Left lung (tissue), 10 donors: ENCODE measurements around the gene MED16. TPM values are rescaled to one million over a fixed set of nuclear protein-coding genes. Genes with fewer than 3 reads are reported as not detected.

ENCODE experiments used
- ATAC-seq: fragments of 200-7000 bp; cut with Tn5 transposase; one replicate; pipeline ENCODE4 v1.9.1; 2020; ENCODE audit warnings: moderate library complexity
- DNase-seq, 4 donors: peaks; one replicate each; pipeline ENCODE4 v3.0.0-alpha.2; 2013 to 2020
- H3K27ac ChIP-seq, 2 donors: fragments of 200-600 bp; sonication (generic) in 1 of 2; one replicate each; pipeline versions ENCODE4 v1.5.0 to v1.8.0; 2020 to 2021
- H3K27me3 ChIP-seq, 2 donors: fragments of 200-600 bp; sonication (generic) in 1 of 2; one replicate each; pipeline versions ENCODE4 v1.5.0 to v1.8.0; 2020 to 2021
- H3K36me3 ChIP-seq, 2 donors: fragments of 200-600 bp; sonication (generic) in 1 of 2; one replicate each; pipeline versions ENCODE4 v1.5.0 to v1.8.0; 2020 to 2021
- H3K4me1 ChIP-seq, 2 donors: fragments of 200-600 bp; one replicate each; pipeline ENCODE4 v1.8.0; 2021
- H3K4me3 ChIP-seq, 2 donors: fragments of 200-600 bp; sonication (generic) in 1 of 2; one replicate each; pipeline versions ENCODE4 v1.5.0 to v1.8.0; 2020 to 2021; ENCODE audit warnings: mild to moderate bottlenecking in 1 of 2
- H3K9me3 ChIP-seq, 2 donors: fragments of 200-600 bp; sonication (generic) in 1 of 2; one replicate each; pipeline versions ENCODE4 v1.5.0 to v1.8.0; 2020 to 2021
- CTCF ChIP-seq, 2 donors: fragments of 200-600 bp; sonication (generic) in 1 of 2; IDR thresholded peaks; one replicate each; pipeline versions ENCODE4 v1.5.0 to v1.8.0; 2021; ENCODE audit warnings: antibody characterized with exemption in 2 of 2
- intact Hi-C, 2 donors: fragments of 100-400 bp; cut with DNase I; formaldehyde crosslinking; loops; one replicate each; pipeline versions ENCODE4 v1.11.2 to v1.14.2; 2022
- polyA plus RNA-seq, 6 donors: library from polyadenylated mRNA; unstranded; fragments of 120-200 nt; gene quantifications; one replicate each; pipeline ENCODE4 v1.2.1, GENCODE V29; 2013; ENCODE audit not compliant: insufficient read length in 6 of 6
- total RNA-seq, 2 donors: library from RNA; stranded (reverse); fragmentation: NEBNext Ultra II Directional; extraction: Animal tissue kit (Norgen Biotek cat#: 25700); gene quantifications; one replicate each; pipeline ENCODE4 v1.2.1, GENCODE V29; 2021
- donor health status: DM: no; HTN: yes; CAD: no.
- donor health status: DM: no; HTN: no; CAD: no.

Gene MED16
- total and polyA plus RNA-seq, 8 donors: 42.4 to 61.7 (median 53.0) TPM

DNA sequence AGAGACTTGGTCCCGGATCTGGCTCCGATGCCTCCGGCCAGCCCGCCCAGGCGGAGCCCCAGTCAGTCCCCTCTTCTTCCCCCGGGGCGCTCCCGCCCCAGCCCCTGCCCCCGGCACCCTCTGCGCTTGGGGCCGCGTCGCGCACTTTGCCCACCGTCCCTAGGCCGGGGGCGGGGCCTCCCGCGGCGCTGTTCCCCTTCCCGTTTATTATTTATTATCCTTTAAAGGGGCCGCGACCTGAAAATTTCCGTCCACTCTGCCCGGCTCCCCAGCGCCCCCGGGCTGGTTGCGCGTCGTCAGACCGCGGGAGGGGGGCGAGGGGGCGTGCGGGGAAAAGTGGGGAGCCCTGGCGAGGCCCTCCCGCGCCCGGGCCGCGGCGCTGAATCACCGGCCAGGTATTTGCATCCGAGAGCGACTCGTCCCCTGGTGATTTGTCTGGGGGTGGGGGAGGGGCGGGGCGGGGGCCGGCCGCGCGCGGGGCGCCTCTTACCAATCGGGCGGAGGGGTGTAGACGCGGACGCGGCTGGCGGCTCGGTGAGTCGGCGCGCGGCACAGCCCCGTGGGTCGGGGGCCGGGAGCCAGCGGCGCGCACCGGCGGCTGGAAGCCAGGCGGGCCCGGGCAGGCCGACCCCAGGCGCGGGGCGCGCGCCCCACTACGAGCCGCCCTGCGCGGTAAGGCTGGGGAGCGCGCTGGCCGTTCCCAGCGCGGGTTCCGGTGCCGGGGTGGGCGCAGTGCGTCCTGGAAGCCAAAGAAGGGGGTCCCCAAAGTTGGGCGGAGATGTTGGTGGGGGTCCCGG, 32.7 kb upstream of the MED16 start, which contains the start of gene ARID3A:
TSS of gene ARID3A (plus strand) at position 510 of the 797 bp plus-strand sequence. CDS start 3,494 bp downstream, outside the sequence.
- intact Hi-C loops: loop anchor here in 1 of 2 donors (2.0 kb wide), 1 partner anchor 57 kb away; no protein-coding TSS in a partner anchor
- DNase-seq (peak; percentile 82 to 93 (median 88)), ATAC-seq (peak; percentile 83)
- no peak for TF ChIP-seq CTCF (IDR thresholded peaks at IDR 0.05)
- Histone ChIP-seq H3K4me3 (peak within 1 kb of the TSS; percentile 79 to 94), H3K4me1 (peaks cover 5 to 54% of the 10 kb centered on the region in 2 donors), H3K9me3 (no peaks in the 10 kb centered on the region), H3K27ac (peak within 1 kb of the TSS; percentile 84 to 98), H3K27me3 (peaks cover 7 to 8% of the 10 kb centered on the region in 2 donors), H3K36me3 (peaks cover 0 to 18% of the 10 kb centered on the region in 2 donors)

DNA sequence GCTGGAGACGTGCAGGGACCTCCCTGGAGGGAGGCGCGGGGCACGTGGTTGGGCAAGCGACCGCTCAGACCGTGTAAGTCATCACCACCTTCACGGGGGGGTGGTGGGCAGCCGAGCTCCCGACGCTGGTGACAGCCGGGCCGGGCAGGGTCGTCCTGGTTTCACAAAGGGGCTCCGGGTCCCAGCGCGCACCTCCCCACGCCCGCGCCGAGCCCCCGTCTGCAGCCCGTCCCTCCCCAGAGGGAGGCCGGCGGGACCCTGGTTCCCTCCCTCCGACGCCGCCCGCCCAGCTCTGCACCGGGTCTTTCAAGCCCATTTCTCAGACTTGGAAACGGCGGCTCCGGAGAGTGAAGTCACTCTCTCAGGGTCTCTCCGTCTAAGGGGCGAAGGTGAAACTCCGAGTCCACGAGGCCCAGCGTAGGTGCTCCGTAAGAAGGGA, 32.1 kb upstream of the MED16 start:
- Histone ChIP-seq H3K27me3 (peaks cover 13 to 14% of the 10 kb centered on the region in 2 donors), H3K4me1 (peaks cover 5 to 61% of the 10 kb centered on the region in 2 donors), H3K9me3 (no peaks in the 10 kb centered on the region), H3K27ac (peak overlapping the region; percentile 84 to 98), H3K4me3 (peak overlapping the region; percentile 79 to 94), H3K36me3 (peaks cover 0 to 11% of the 10 kb centered on the region in 2 donors)
- ATAC-seq: peak; percentile 65
- no peak for TF ChIP-seq CTCF (IDR thresholded peaks at IDR 0.05)
- intact Hi-C loops: no loop called here
- DNase-seq: no peak

GRCh38 chr19:924553-925086, 31.6 kb upstream of the MED16 start:
- no peak for ATAC-seq
- DNase-seq: no peak
- Histone ChIP-seq H3K36me3 (peaks cover 0 to 7% of the 10 kb centered on the region in 2 donors), H3K27me3 (peaks cover 18 to 19% of the 10 kb centered on the region in 2 donors), H3K9me3 (no peaks in the 10 kb centered on the region), H3K4me3 (peak overlapping the region; percentile 79 to 94), H3K27ac (peak overlapping the region in 1 of 2 donors; percentile 98), H3K4me1 (peaks cover 5 to 66% of the 10 kb centered on the region in 2 donors)
- no peak for TF ChIP-seq CTCF (IDR thresholded peaks at IDR 0.05)
- intact Hi-C loops: loop anchor here in 1 of 2 donors (5.0 kb wide), 1 partner anchor 58 kb away; the partner anchor contains the start of gene WDR18

GRCh38 chr19:920051-920864, 27.3 kb upstream of the MED16 start:
- Histone ChIP-seq H3K4me1 (peaks cover 17 to 76% of the 10 kb centered on the region in 2 donors), H3K4me3 (peak overlapping the region in 1 of 2 donors; percentile 22), H3K27me3 (peaks cover 45 to 56% of the 10 kb centered on the region in 2 donors), H3K27ac (no peak overlapping the region), H3K9me3 (no peaks in the 10 kb centered on the region), H3K36me3 (no peaks in the 10 kb centered on the region)
- ATAC-seq: no peak
- intact Hi-C loops: loop anchor here in 1 of 2 donors (5.0 kb wide), 1 partner anchor 62 kb away; the partner anchor contains the start of gene WDR18
- no peak for TF ChIP-seq CTCF (IDR thresholded peaks at IDR 0.05)
- no peak for DNase-seq
